A673 (cell line): ENCODE data around the gene RAMAC. TPM values are rescaled to one million over a fixed set of nuclear protein-coding genes. Genes with fewer than 3 reads are reported as not detected.

Experiments used
- BruUV-seq: library from RNA; stranded (reverse); fragments of 400-500 nt; replicated peaks from 2 replicates; lab custom pipeline; 2021; lab: Mats Ljungman, UMichigan
- CTCF ChIA-PET: fragments of 300-600 bp; sonication (Branson Sonifier 250); formaldehyde crosslinking; loops from one replicate; lab custom pipeline; 2022; ENCODE audit warnings: antibody characterized with exemption; lab: Charles Lee
- POLR2A ChIA-PET: fragments of 300-600 bp; sonication (Branson Sonifier 250); formaldehyde crosslinking; loops from one replicate; lab custom pipeline; 2022; ENCODE audit warnings: antibody characterized with exemption; ENCODE audit not compliant: low non-redundant PET; lab: Charles Lee
- DNase-seq: peaks from one replicate; pipeline ENCODE4 v3.0.0-alpha.2; 2015; ENCODE audit warnings: low spot score
- H3K27ac ChIP-seq: fragments of 200-600 bp; sonication (generic); 2 replicates; pipeline ENCODE4 v1.5.1; 2016; ENCODE audit warnings: mixed run types, low read depth, mild to moderate bottlenecking, mixed read lengths, antibody characterized with exemption, low read length; ENCODE audit not compliant: poor library complexity, severe bottlenecking
- H3K27me3 ChIP-seq: fragments of 200-600 bp; sonication (generic); replicated peaks from 2 replicates; pipeline ENCODE4 v1.6.1; 2017; ENCODE audit warnings: mixed run types, low read depth, mild to moderate bottlenecking, mixed read lengths, antibody characterized with exemption, low read length; ENCODE audit not compliant: insufficient read depth, poor library complexity
- H3K36me3 ChIP-seq: fragments of 200-600 bp; sonication (generic); 2 replicates; pipeline ENCODE4 v1.6.1; 2016; ENCODE audit warnings: mixed run types, mild to moderate bottlenecking, mixed read lengths, antibody characterized with exemption, low read length; ENCODE audit not compliant: insufficient read depth, poor library complexity, severe bottlenecking
- H3K4me1 ChIP-seq: fragments of 200-600 bp; sonication (generic); 2 replicates; pipeline ENCODE4 v1.6.1; 2017; ENCODE audit warnings: mixed run types, mild to moderate bottlenecking, mixed read lengths, antibody characterized with exemption, low read length; ENCODE audit not compliant: insufficient read depth, poor library complexity, severe bottlenecking
- H3K4me3 ChIP-seq: fragments of 200-600 bp; sonication (generic); 2 replicates; pipeline ENCODE4 v1.5.1; 2016; ENCODE audit warnings: low read depth, mixed run types, mild to moderate bottlenecking, mixed read lengths, low read length; ENCODE audit not compliant: poor library complexity, severe bottlenecking
- H3K9me3 ChIP-seq: fragments of 200-600 bp; sonication (generic); 2 replicates; pipeline ENCODE4 v1.6.1; 2016; ENCODE audit warnings: mixed run types, low read depth, mild to moderate bottlenecking, mixed read lengths, antibody characterized with exemption, low read length; ENCODE audit not compliant: poor library complexity, severe bottlenecking
- EZH2 ChIP-seq: fragments of 200-600 bp; sonication (generic); IDR thresholded peaks from 2 replicates; pipeline ENCODE4 v1.6.1; 2017; ENCODE audit warnings: borderline replicate concordance, low read depth, mild to moderate bottlenecking, mixed read lengths, antibody characterized with exemption, low read length; ENCODE audit not compliant: poor library complexity, severe bottlenecking
- intact Hi-C: fragments of 100-400 bp; cut with micrococcal nuclease; formaldehyde crosslinking; loops from one replicate; pipeline ENCODE4 v1.10.0; 2022; ENCODE audit not compliant: unreplicated experiment
- total RNA-seq: library from RNA; stranded (reverse); gene quantifications from 2 replicates; pipeline ENCODE4 v1.2.3, GENCODE V29; 2021
- TF ChIP-seq, protein P1 (sequence below): fragments of 300-800, 200-600 bp; sonication (generic); conservative IDR thresholded peaks from 2 replicates; pipeline ENCODE4 v1.5.1; 2017; ENCODE audit warnings: low read depth, mild to moderate bottlenecking, antibody characterized with exemption, low read length, moderate library complexity, mixed read lengths

Gene RAMAC
- total RNA-seq, 1 experiment from 2014 or later = 28.1 TPM

- TF ChIP-seq, protein P1, sequence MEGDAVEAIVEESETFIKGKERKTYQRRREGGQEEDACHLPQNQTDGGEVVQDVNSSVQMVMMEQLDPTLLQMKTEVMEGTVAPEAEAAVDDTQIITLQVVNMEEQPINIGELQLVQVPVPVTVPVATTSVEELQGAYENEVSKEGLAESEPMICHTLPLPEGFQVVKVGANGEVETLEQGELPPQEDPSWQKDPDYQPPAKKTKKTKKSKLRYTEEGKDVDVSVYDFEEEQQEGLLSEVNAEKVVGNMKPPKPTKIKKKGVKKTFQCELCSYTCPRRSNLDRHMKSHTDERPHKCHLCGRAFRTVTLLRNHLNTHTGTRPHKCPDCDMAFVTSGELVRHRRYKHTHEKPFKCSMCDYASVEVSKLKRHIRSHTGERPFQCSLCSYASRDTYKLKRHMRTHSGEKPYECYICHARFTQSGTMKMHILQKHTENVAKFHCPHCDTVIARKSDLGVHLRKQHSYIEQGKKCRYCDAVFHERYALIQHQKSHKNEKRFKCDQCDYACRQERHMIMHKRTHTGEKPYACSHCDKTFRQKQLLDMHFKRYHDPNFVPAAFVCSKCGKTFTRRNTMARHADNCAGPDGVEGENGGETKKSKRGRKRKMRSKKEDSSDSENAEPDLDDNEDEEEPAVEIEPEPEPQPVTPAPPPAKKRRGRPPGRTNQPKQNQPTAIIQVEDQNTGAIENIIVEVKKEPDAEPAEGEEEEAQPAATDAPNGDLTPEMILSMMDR = no peak
- no peak for TF ChIP-seq EZH2
- no TSS peak for BruUV-seq
- DNase-seq = no peak
- ChIA-PET CTCF (no interaction called here), POLR2A (no interaction called here)
- Histone ChIP-seq H3K4me3 (no peak overlapping the region), H3K4me1 (no peaks in the 10 kb centered on the region), H3K27me3 (no peaks in the 10 kb centered on the region), H3K36me3 (peaks cover 14% of the 10 kb centered on the region), H3K9me3 (no peaks in the 10 kb centered on the region), H3K27ac (no peak overlapping the region)
- intact Hi-C loops = no loop called here
Observed at GRCh38 chr15:82992436-82992998, 6.5 kb downstream of the RAMAC start.

GRCh38 chr15:82993144-82993543 lies 7.1 kb downstream of the RAMAC start:
- no TSS peak for BruUV-seq
- no peak overlapping the region for H3K27ac ChIP-seq
- H3K4me1 ChIP-seq = no peaks in the 10 kb centered on the region
- no peak overlapping the region for H3K4me3 ChIP-seq
- DNase-seq = no peak
- intact Hi-C loops = no loop called here
- H3K36me3 ChIP-seq = peaks cover 14% of the 10 kb centered on the region
- H3K9me3 ChIP-seq = no peaks in the 10 kb centered on the region
- ChIA-PET CTCF (no interaction called here), POLR2A (no interaction called here)
- TF ChIP-seq EZH2 = no peak
- TF ChIP-seq, protein P1 = no peak
- no peaks in the 10 kb centered on the region for H3K27me3 ChIP-seq

DNA sequence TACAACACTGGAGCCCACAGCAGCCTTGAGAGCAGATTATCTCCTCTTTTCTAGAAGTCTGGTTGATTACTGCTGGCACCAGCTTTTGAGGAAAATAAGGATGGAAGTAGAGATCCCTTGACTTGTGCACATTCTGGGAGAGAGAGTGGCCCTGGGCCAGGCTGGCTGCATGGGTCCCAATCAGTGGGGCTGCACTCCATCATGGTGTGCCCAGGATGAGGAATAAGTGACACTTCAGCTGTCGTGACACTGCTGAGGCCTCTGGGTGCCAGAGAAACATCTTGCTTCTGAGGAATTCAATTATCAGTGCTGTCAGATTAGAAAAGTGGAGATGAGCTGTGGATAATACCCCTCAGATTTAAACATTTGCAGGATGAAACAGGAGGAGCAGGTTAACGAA lies 9.1 kb downstream of the RAMAC start:
- POLR2A ChIA-PET = no interaction called here
- Histone ChIP-seq H3K4me1 (peaks cover 1% of the 10 kb centered on the region), H3K9me3 (no peaks in the 10 kb centered on the region), H3K27me3 (no peaks in the 10 kb centered on the region), H3K4me3 (no peak overlapping the region), H3K27ac (no peak overlapping the region), H3K36me3 (peaks cover 4% of the 10 kb centered on the region)
- BruUV-seq = no TSS peak
- intact Hi-C loops = no loop called here
- no peak for DNase-seq
- TF ChIP-seq EZH2 = no peak
- TF ChIP-seq, protein P1 = no peak
- CTCF ChIA-PET = interaction anchor here (1.2 kb wide), 1 partner anchor 16 kb away, joined by 4 read pairs; no protein-coding TSS in a partner anchor
